Transverse colon (tissue), 3 donors: Measurements from ENCODE around the gene ARHGEF4.

Experiments used
- CTCF ChIP-seq, 5 experiments: fragments of 200-600 bp in 3 of 5; fragments of 450-650 bp in 2 of 5; sonication (generic) in 3 of 5; IDR thresholded peaks; 1 replicate in 2 of 5; 2 replicates in 3 of 5; pipeline ENCODE4 v1.5.1; 2016 to 2017; ENCODE audit warnings: antibody characterized with exemption in 5 of 5, inconsistent platforms in 3 of 5, mild to moderate bottlenecking in 2 of 5, moderate library complexity in 1 of 5
- EP300 ChIP-seq: sonication (generic); formaldehyde crosslinking; IDR thresholded peaks from one replicate; pipeline ENCODE4 v1.6.1; 2017; ENCODE audit warnings: antibody characterized with exemption, low read depth
- POLR2A ChIP-seq: fragments of 450-650 bp; IDR thresholded peaks from one replicate; pipeline ENCODE4 v1.6.1; 2016; ENCODE audit warnings: antibody characterized with exemption, mild to moderate bottlenecking, moderate library complexity

- TF ChIP-seq CTCF (IDR thresholded peaks at IDR 0.05) (no peak), POLR2A (no peak), EP300 (no peak)
Observed at GRCh38 chr2:130921164-130921476, 84.4 kb downstream of the ARHGEF4 start.
